NT2/D1 (cell line): ENCODE data around the gene MED15.

Experiments
- SUZ12 ChIP-seq: IDR thresholded peaks from 2 replicates; pipeline ENCODE4 v1.6.1; 2011; ENCODE audit not compliant: insufficient read length, insufficient read depth; ENCODE audit errors: extremely low read depth
- YY1 ChIP-seq: IDR thresholded peaks from 2 replicates; pipeline ENCODE4 v1.6.1; 2011; ENCODE audit not compliant: insufficient read length, insufficient read depth
- ZNF274 ChIP-seq: IDR thresholded peaks from 2 replicates; pipeline ENCODE4 v1.6.1; 2011; ENCODE audit warnings: mild to moderate bottlenecking, low read depth, low read length

- TF ChIP-seq ZNF274 (no peak), YY1 (no peak), SUZ12 (no peak)
Measured at GRCh38 chr22:20464912-20465758, 42.3 kb upstream of the MED15 start.
